H9 (cell line): ENCODE measurements around the gene RAP1GDS1. TPM values are rescaled to one million over a fixed set of nuclear protein-coding genes. Genes with fewer than 3 reads are reported as not detected.

Experiments
- DNase-seq: peaks from one replicate; pipeline ENCODE4 v3.0.0-alpha.2; 2017
- H2AFZ ChIP-seq: one replicate; pipeline ENCODE4 v1.6.1; 2013; ENCODE audit warnings: mild to moderate bottlenecking, low read length, control low read depth, moderate library complexity
- H2AK5ac ChIP-seq: 2 replicates; pipeline ENCODE4 v1.6.1; 2013; ENCODE audit warnings: low read length, control low read depth, mixed read lengths; ENCODE audit not compliant: insufficient read length
- H2BK120ac ChIP-seq: one replicate; pipeline ENCODE4 v1.6.1; 2013; ENCODE audit warnings: low read depth, mild to moderate bottlenecking, low read length, control low read depth, inconsistent platforms; ENCODE audit not compliant: poor library complexity, severe bottlenecking
- H2BK12ac ChIP-seq: 2 replicates; pipeline ENCODE4 v1.6.1; 2013; ENCODE audit warnings: low read length, control low read depth, mixed read lengths, low read depth; ENCODE audit not compliant: insufficient read length
- H2BK15ac ChIP-seq: 2 replicates; pipeline ENCODE4 v1.6.1; 2013; ENCODE audit warnings: low read depth, low read length, control low read depth
- H2BK20ac ChIP-seq: one replicate; pipeline ENCODE4 v1.6.1; 2013; ENCODE audit warnings: low read depth, mild to moderate bottlenecking, low read length, control low read depth, inconsistent platforms; ENCODE audit not compliant: poor library complexity, severe bottlenecking
- H2BK5ac ChIP-seq: 2 replicates; pipeline ENCODE4 v1.6.1; 2013; ENCODE audit warnings: low read length, control low read depth, mixed read lengths; ENCODE audit not compliant: insufficient read length
- H3K14ac ChIP-seq: 2 replicates; pipeline ENCODE4 v1.6.1; 2013; ENCODE audit warnings: low read length, control low read depth; ENCODE audit not compliant: insufficient read depth
- H3K18ac ChIP-seq: 2 replicates; pipeline ENCODE4 v1.6.1; 2013; ENCODE audit warnings: low read depth, mild to moderate bottlenecking, mixed read lengths, low read length, control low read depth; ENCODE audit not compliant: insufficient read length
- H3K23ac ChIP-seq: 2 replicates; pipeline ENCODE4 v1.6.1; 2013; ENCODE audit warnings: low read length, control low read depth, mixed read lengths, low read depth; ENCODE audit not compliant: insufficient read length
- H3K23me2 ChIP-seq: 2 replicates; pipeline ENCODE4 v1.6.1; 2013; ENCODE audit warnings: low read depth, mild to moderate bottlenecking, mixed read lengths, low read length, control low read depth; ENCODE audit not compliant: insufficient read length, poor library complexity, severe bottlenecking
- H3K27ac ChIP-seq: 2 replicates; pipeline ENCODE4 v1.5.1; 2013; ENCODE audit warnings: low read length, control low read depth, mixed read lengths, low read depth; ENCODE audit not compliant: insufficient read length
- H3K27me3 ChIP-seq: 2 replicates; pipeline ENCODE4 v1.6.1; 2013; ENCODE audit warnings: low read length, control low read depth, inconsistent platforms; ENCODE audit not compliant: insufficient read depth
- H3K4ac ChIP-seq: 2 replicates; pipeline ENCODE4 v1.6.1; 2013; ENCODE audit warnings: low read depth, mild to moderate bottlenecking, control low read depth, inconsistent platforms, low read length, moderate library complexity
- H3K4me1 ChIP-seq: 2 replicates; pipeline ENCODE4 v1.6.1; 2013; ENCODE audit warnings: low read length, control low read depth, inconsistent platforms; ENCODE audit not compliant: insufficient read depth
- H3K4me2 ChIP-seq: 2 replicates; pipeline ENCODE4 v1.6.1; 2013; ENCODE audit warnings: low read length, control low read depth, mixed read lengths; ENCODE audit not compliant: insufficient read length, insufficient read depth
- H3K56ac ChIP-seq: 2 replicates; pipeline ENCODE4 v1.6.1; 2013; ENCODE audit warnings: low read depth, mild to moderate bottlenecking, mixed read lengths, low read length, control low read depth; ENCODE audit not compliant: insufficient read length
- H3K79me1 ChIP-seq: 2 replicates; pipeline ENCODE4 v1.6.1; 2013; ENCODE audit warnings: low read depth, mild to moderate bottlenecking, moderate library complexity, low read length, control low read depth, inconsistent platforms; ENCODE audit not compliant: insufficient read depth, poor library complexity, severe bottlenecking
- H3K79me2 ChIP-seq: 2 replicates; pipeline ENCODE4 v1.6.1; 2013; ENCODE audit warnings: low read length, control low read depth, inconsistent platforms; ENCODE audit not compliant: insufficient read depth
- H3K9ac ChIP-seq: 2 replicates; pipeline ENCODE4 v1.6.1; 2013; ENCODE audit warnings: low read length, control low read depth, mixed read lengths; ENCODE audit not compliant: insufficient read length; ENCODE audit errors: extremely low read depth
- H3K9me3 ChIP-seq: one replicate; pipeline ENCODE4 v1.6.1; 2013; ENCODE audit warnings: low read depth, low read length, inconsistent platforms; ENCODE audit not compliant: control insufficient read depth
- H3T11ph ChIP-seq: one replicate; pipeline ENCODE4 v1.6.1; 2013; ENCODE audit warnings: mild to moderate bottlenecking, low read length, control low read depth, inconsistent platforms
- H4K20me1 ChIP-seq: one replicate; pipeline ENCODE4 v1.6.1; 2013; ENCODE audit not compliant: control insufficient read depth, insufficient read length, insufficient read depth
- H4K5ac ChIP-seq: 2 replicates; pipeline ENCODE4 v1.6.1; 2013; ENCODE audit warnings: low read depth, mild to moderate bottlenecking, mixed read lengths, low read length, control low read depth; ENCODE audit not compliant: insufficient read length
- H4K8ac ChIP-seq: replicated peaks from 2 replicates; pipeline ENCODE4 v1.6.1; 2013; ENCODE audit warnings: low read length, control low read depth, mixed read lengths, low read depth; ENCODE audit not compliant: insufficient read length
- H4K91ac ChIP-seq: 2 replicates; pipeline ENCODE4 v1.6.1; 2013; ENCODE audit warnings: low read depth, mild to moderate bottlenecking, moderate library complexity, mixed read lengths, low read length, control low read depth; ENCODE audit not compliant: insufficient read length
- H3K27ac Mint-ChIP-seq, 3 experiments: 2 replicates in 2 of 3; 3 replicates in 1 of 3; pipeline ENCODE4 v1.8.0; 2020 to 2021; ENCODE audit warnings: mixed read lengths in 3 of 3, mild to moderate bottlenecking in 1 of 3, moderate library complexity in 1 of 3
- H3K27me3 Mint-ChIP-seq: 2 replicates; pipeline ENCODE4 v1.8.0; 2021; ENCODE audit warnings: low read depth, mild to moderate bottlenecking, moderate library complexity, mixed read lengths
- H3K36me3 Mint-ChIP-seq, 3 experiments: 2 replicates in 2 of 3; 3 replicates in 1 of 3; pipeline ENCODE4 v1.8.0; 2020 to 2021; ENCODE audit warnings: low read depth in 3 of 3, mixed read lengths in 3 of 3; ENCODE audit not compliant: insufficient read depth in 1 of 3
- H3K4me1 Mint-ChIP-seq, 2 experiments: 2 replicates each; pipeline ENCODE4 v1.8.0; 2020; ENCODE audit warnings: mixed read lengths in 2 of 2
- H3K4me3 Mint-ChIP-seq, 2 experiments: 2 replicates in 1 of 2; 3 replicates in 1 of 2; pipeline ENCODE4 v1.8.0; 2020 to 2021; ENCODE audit warnings: mild to moderate bottlenecking in 2 of 2, mixed read lengths in 2 of 2, moderate library complexity in 1 of 2
- H3K9me3 Mint-ChIP-seq, 2 experiments: 2 replicates in 1 of 2; 3 replicates in 1 of 2; pipeline ENCODE4 v1.8.0; 2020; ENCODE audit warnings: mild to moderate bottlenecking in 2 of 2, mixed read lengths in 2 of 2, moderate library complexity in 1 of 2
- WGBS: extraction: QIAGEN DNeasy Blood & Tissue Kit; methylation state at CpG from one replicate; pipeline ENCODE4 v1.1.7; 2013; ENCODE audit warnings: missing lambda C conversion rate, low lambda C conversion rate, mixed read lengths; ENCODE audit not compliant: insufficient read length; ENCODE audit errors: extremely low coverage; 5-methylcytosine and 5-hydroxymethylcytosine counted together
- total RNA-seq: library from RNA; stranded (reverse); gene quantifications from 2 replicates; pipeline ENCODE4 v1.2.1, GENCODE V29; 2021
- TF ChIP-seq, protein P1 (sequence below): fragments of 200-600 bp; sonication (generic); conservative IDR thresholded peaks from 3 replicates; pipeline ENCODE4 v1.8.0; 2021; ENCODE audit warnings: antibody characterized with exemption, mild to moderate bottlenecking

RAP1GDS1 gene
- total RNA-seq, 1 experiment from 2014 or later: 25.2 TPM

DNA sequence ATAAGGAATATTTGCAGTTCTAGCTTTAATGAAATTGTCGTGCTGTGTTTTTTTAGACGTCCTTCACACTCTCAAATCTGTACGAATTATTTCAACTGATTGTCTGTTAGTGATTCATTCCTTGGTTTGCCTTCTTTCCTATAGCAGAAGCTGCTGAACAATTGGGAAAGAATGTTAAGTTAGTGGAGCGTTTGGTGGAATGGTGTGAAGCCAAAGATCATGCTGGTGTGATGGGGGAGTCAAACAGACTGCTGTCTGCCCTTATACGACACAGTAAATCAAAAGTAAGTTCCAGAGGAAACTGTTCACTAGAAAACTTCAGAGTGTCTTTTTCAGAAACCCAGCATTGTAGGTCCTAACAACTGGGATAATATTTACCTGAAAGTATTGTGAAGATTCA lies 159.9 kb downstream of the RAP1GDS1 start:
- no peaks in the 10 kb centered on the region for H3K27me3 Mint-ChIP-seq
- Histone ChIP-seq H2AK5ac (no peak overlapping the region), H3K23ac (no peak overlapping the region), H2AFZ (no peak overlapping the region), H3K4me2 (no peak overlapping the region), H4K5ac (no peak overlapping the region), H3K56ac (no peak overlapping the region), H2BK120ac (no peak overlapping the region), H4K8ac (no peak overlapping the region), H3K18ac (no peak overlapping the region), H2BK15ac (no peak overlapping the region), H3K9ac (no peak overlapping the region), H3K23me2 (no peaks in the 10 kb centered on the region), H3K9me3 (no peaks in the 10 kb centered on the region), H3K79me1 (no peaks in the 10 kb centered on the region), H3K14ac (no peak overlapping the region), H3T11ph (no peak overlapping the region), H2BK5ac (no peak overlapping the region), H2BK12ac (no peak overlapping the region), H3K4ac (no peak overlapping the region), H4K20me1 (no peaks in the 10 kb centered on the region), H4K91ac (no peak overlapping the region), H3K27me3 (no peaks in the 10 kb centered on the region), H3K79me2 (no peaks in the 10 kb centered on the region), H3K27ac (no peak overlapping the region), H2BK20ac (no peak overlapping the region), H3K4me1 (no peaks in the 10 kb centered on the region)
- TF ChIP-seq, protein P1, sequence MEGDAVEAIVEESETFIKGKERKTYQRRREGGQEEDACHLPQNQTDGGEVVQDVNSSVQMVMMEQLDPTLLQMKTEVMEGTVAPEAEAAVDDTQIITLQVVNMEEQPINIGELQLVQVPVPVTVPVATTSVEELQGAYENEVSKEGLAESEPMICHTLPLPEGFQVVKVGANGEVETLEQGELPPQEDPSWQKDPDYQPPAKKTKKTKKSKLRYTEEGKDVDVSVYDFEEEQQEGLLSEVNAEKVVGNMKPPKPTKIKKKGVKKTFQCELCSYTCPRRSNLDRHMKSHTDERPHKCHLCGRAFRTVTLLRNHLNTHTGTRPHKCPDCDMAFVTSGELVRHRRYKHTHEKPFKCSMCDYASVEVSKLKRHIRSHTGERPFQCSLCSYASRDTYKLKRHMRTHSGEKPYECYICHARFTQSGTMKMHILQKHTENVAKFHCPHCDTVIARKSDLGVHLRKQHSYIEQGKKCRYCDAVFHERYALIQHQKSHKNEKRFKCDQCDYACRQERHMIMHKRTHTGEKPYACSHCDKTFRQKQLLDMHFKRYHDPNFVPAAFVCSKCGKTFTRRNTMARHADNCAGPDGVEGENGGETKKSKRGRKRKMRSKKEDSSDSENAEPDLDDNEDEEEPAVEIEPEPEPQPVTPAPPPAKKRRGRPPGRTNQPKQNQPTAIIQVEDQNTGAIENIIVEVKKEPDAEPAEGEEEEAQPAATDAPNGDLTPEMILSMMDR: no peak
- H3K4me1 Mint-ChIP-seq: no peaks in the 10 kb centered on the region
- no peak overlapping the region for H3K4me3 Mint-ChIP-seq
- DNase-seq: no peak
- no peak overlapping the region for H3K27ac Mint-ChIP-seq
- H3K36me3 Mint-ChIP-seq: peaks cover 35 to 39% (median 37%) of the 10 kb centered on the region in 3 experiments
- peaks cover 11% of the 10 kb centered on the region in 2 experiments; a peak in 3 of 5 replicates for H3K9me3 Mint-ChIP-seq
- no CpG with 5 or more reads among the region's 5 CpGs for WGBS
